H7 (cell line): Measurements from ENCODE around the gene CLDND1. TPM values are rescaled to one million over a fixed set of nuclear protein-coding genes. Genes with fewer than 3 reads are reported as not detected.

Source experiments
- DNase-seq: peaks from one replicate; pipeline ENCODE4 v3.0.0; 2012
- H3K27me3 ChIP-seq: 2 replicates; pipeline ENCODE4 v1.6.0; 2011; ENCODE audit warnings: mild to moderate bottlenecking, low read length; ENCODE audit not compliant: control insufficient read depth, insufficient read depth
- H3K36me3 ChIP-seq: replicated peaks from 2 replicates; pipeline ENCODE4 v1.5.1; 2011; ENCODE audit warnings: low read length; ENCODE audit not compliant: control insufficient read depth, insufficient read depth
- H3K4me3 ChIP-seq: 2 replicates; pipeline ENCODE4 v1.5.1; 2011; ENCODE audit warnings: low read depth, mild to moderate bottlenecking, control low read depth, low read length, moderate library complexity; ENCODE audit not compliant: insufficient read depth
- total RNA-seq: library from RNA; depleted of rRNA; stranded (reverse); fragments of >200 nt; shearing (Covaris generic); gene quantifications from 2 replicates; pipeline ENCODE4 v1.2.3, GENCODE V29; 2014; rRNA removed

CLDND1 gene
- total RNA-seq, 1 experiment from 2014 or later = 58.1 TPM

DNA sequence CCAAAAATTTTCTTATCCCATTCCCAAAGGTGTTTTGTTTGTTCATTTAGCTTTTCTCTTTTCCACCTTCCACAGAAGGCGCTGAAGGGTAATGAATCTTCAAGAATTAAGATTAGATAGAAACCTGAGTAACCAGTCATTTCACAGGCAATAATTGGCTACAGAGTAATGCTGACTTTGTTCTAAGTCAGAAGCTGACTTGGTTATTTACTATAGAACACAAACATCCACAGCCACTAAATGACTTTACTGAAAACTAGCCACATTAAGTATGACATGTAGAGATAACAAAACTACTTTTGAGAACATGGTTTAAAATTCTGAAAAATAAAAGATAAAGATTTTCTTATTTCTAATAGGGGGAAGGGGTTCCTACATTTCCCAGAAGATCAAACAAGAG is 7.8 kb downstream of the CLDND1 start:
- DNase-seq = no peak
- no peak overlapping the region for H3K4me3 ChIP-seq
- peaks cover 6% of the 10 kb centered on the region for H3K36me3 ChIP-seq
- no peaks in the 10 kb centered on the region for H3K27me3 ChIP-seq

DNA sequence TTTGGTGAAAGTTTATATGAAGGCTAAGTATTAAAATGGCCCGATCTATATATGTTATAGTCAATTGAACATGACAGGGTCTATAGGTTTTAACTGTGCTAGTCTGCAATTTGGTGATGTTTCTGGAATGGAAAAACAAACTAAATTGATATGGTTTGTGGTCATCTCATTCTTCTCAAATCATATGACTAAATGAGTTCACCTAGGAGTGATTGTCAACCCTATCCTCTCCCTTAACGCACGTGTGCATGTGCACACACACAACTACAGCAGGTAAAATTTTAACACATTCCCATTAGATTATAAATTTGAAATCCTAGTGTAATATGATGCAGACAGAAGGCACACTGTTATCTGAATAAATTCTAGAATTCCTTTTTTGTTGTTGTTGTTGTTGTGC is 9.0 kb downstream of the CLDND1 start:
- Histone ChIP-seq H3K36me3 (peaks cover 6% of the 10 kb centered on the region), H3K4me3 (no peak overlapping the region), H3K27me3 (no peaks in the 10 kb centered on the region)
- DNase-seq = no peak

- no peak overlapping the region for H3K4me3 ChIP-seq
- no peaks in the 10 kb centered on the region for H3K27me3 ChIP-seq
- H3K36me3 ChIP-seq = peaks cover 3% of the 10 kb centered on the region
- DNase-seq = no peak
Measured at GRCh38 chr3:98513091-98513511, 9.6 kb downstream of the CLDND1 start.

DNA sequence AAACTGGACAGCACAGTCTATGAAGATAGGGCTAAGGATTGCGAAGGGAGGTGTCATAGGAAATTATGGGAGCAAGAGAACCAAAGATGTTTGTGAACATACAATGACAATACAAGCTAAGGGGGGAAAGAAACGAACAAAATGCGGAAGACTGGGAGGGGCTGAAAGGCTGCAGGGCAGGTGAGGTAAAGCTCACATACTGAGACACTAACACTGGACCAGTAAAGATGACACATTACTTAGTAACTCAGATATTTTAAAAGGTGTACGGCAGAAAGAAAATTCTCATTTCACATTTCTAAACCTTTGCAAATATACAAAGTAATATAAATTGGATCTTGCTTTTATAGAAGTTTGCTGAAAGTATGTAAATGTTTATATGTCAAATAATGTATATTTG is 10.1 kb downstream of the CLDND1 start:
- no peaks in the 10 kb centered on the region for H3K27me3 ChIP-seq
- no peak for DNase-seq
- no peak overlapping the region for H3K4me3 ChIP-seq
- H3K36me3 ChIP-seq = peaks cover 3% of the 10 kb centered on the region

GRCh38 chr3:98508582-98508981 is 14.1 kb downstream of the CLDND1 start:
- no peaks in the 10 kb centered on the region for H3K36me3 ChIP-seq
- no peak for DNase-seq
- H3K4me3 ChIP-seq = no peak overlapping the region
- H3K27me3 ChIP-seq = no peaks in the 10 kb centered on the region

- Histone ChIP-seq H3K4me3 (no peak overlapping the region), H3K36me3 (no peaks in the 10 kb centered on the region), H3K27me3 (no peaks in the 10 kb centered on the region)
- DNase-seq = no peak
Measured at GRCh38 chr3:98504539-98504938, 18.2 kb downstream of the CLDND1 start.

- H3K36me3 ChIP-seq = no peaks in the 10 kb centered on the region
- no peaks in the 10 kb centered on the region for H3K27me3 ChIP-seq
- H3K4me3 ChIP-seq = no peak overlapping the region
- DNase-seq = no peak
Measured at GRCh38 chr3:98501863-98502576, 20.7 kb downstream of the CLDND1 start.

GRCh38 chr3:98501270-98501669 is 21.4 kb downstream of the CLDND1 start:
- no peaks in the 10 kb centered on the region for H3K27me3 ChIP-seq
- no peak overlapping the region for H3K4me3 ChIP-seq
- DNase-seq = no peak
- no peaks in the 10 kb centered on the region for H3K36me3 ChIP-seq

DNA sequence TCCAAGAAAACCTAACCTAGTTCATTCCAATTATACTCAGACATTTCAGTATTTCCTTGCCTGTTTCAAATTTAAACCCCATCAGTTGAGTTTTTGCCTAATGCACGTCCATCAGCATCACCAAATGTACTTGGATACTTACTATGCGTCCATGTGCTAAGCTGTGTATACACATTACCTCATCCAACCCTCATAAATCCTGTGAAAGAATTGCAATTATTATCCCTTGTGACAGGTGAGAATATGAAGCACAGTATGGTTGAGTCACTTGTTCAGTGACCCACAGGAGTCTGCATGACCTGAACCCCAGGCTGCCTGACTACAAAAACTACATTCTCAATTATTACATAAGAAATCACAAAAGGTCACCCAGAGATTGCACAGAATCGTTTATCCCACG is 22.7 kb downstream of the CLDND1 start:
- DNase-seq = no peak
- Histone ChIP-seq H3K36me3 (no peaks in the 10 kb centered on the region), H3K4me3 (no peak overlapping the region), H3K27me3 (no peaks in the 10 kb centered on the region)

- H3K36me3 ChIP-seq = no peaks in the 10 kb centered on the region
- H3K27me3 ChIP-seq = no peaks in the 10 kb centered on the region
- no peak for DNase-seq
- no peak within 1 kb of the TSS for H3K4me3 ChIP-seq
Measured at GRCh38 chr3:98497381-98497780, 25.3 kb downstream of the CLDND1 start, which contains the start of gene OR5K2. Gene OR5K2 (plus strand): TSS chr3:98497681. CDS start chr3:98497681, 0 bp downstream.

DNA sequence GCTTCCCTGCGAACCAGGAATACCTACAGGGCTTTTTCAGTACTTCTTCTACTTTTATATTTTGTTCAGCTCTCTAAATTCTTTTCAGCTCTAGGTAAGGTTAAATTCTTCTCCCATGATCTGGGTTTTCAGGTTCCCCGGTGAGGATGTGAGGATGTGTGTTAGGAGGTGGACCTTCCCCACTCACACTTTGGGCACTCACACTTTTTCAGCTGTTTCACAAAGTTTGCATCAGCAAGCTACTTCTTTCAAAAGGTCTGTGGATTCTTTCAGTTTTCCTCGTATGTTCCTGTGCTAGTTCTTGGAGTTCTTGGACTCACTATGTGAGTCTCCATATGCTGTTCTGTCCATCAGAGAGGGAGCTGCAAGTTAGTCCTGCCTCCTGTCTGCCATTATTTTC is 39.1 kb downstream of the CLDND1 start:
- Histone ChIP-seq H3K27me3 (no peaks in the 10 kb centered on the region), H3K4me3 (no peak overlapping the region), H3K36me3 (no peaks in the 10 kb centered on the region)
- DNase-seq = no peak

- no peak for DNase-seq
- no peaks in the 10 kb centered on the region for H3K27me3 ChIP-seq
- H3K4me3 ChIP-seq = no peak overlapping the region
- no peaks in the 10 kb centered on the region for H3K36me3 ChIP-seq
Measured at GRCh38 chr3:98482717-98483482, 39.8 kb downstream of the CLDND1 start.

Other genes with a start within 250 kb of the CLDND1 start
- gene OR5H2, start 240.4 kb downstream of the CLDND1 start, total RNA-seq = not detected in 2 replicates
- gene OR5K4, start 169.0 kb downstream of the CLDND1 start, total RNA-seq = not detected in 2 replicates
- not detected in 2 replicates for gene OR5K3, start 132.2 kb downstream of the CLDND1 start, total RNA-seq
- gene OR5K1, start 59.7 kb downstream of the CLDND1 start, total RNA-seq = not detected in 2 replicates
- not detected in 2 replicates for gene OR5K2, start 25.2 kb downstream of the CLDND1 start, total RNA-seq
- not detected in 2 replicates for gene GPR15, start 9.1 kb upstream of the CLDND1 start, total RNA-seq
- 36.6 and 39.4 TPM in 2 replicates for gene CPOX, start 70.7 kb upstream of the CLDND1 start, total RNA-seq
- 5.7 and 6.6 TPM in 2 replicates for gene ST3GAL6, start 240.4 kb upstream of the CLDND1 start, total RNA-seq